Parathyroid adenoma (tissue), 2 donors: Measurements from ENCODE around the gene ARMC2.
A peak's percentile ranks its signal among the peaks of the same experiment; 100 is the strongest.

ENCODE experiments used
- H2AFZ ChIP-seq: fragments of 300-600 bp; sonication (generic); one replicate; pipeline ENCODE4 v1.7.0; 2017; ENCODE audit warnings: antibody characterized with exemption, mild to moderate bottlenecking
- H3K27ac ChIP-seq: fragments of 300-600 bp; sonication (generic); one replicate; pipeline ENCODE4 v1.7.0; 2017
- H3K27me3 ChIP-seq: fragments of 300-600 bp; sonication (generic); one replicate; pipeline ENCODE4 v1.7.0; 2017; ENCODE audit warnings: low read length; ENCODE audit not compliant: control insufficient read depth, insufficient read depth
- H3K36me3 ChIP-seq: fragments of 300-600 bp; sonication (generic); one replicate; pipeline ENCODE4 v1.7.0; 2017; ENCODE audit warnings: low read length; ENCODE audit not compliant: control insufficient read depth, insufficient read depth
- H3K4me1 ChIP-seq: fragments of 300-600 bp; sonication (generic); one replicate; pipeline ENCODE4 v1.7.0; 2017; ENCODE audit warnings: control low read depth
- H3K4me2 ChIP-seq: fragments of 300-600 bp; sonication (generic); one replicate; pipeline ENCODE4 v1.7.0; 2017; ENCODE audit warnings: low read length
- H3K4me3 ChIP-seq: fragments of 300-600 bp; sonication (generic); one replicate; pipeline ENCODE4 v1.7.0; 2017; ENCODE audit warnings: low read depth, low read length
- H3K79me2 ChIP-seq: fragments of 300-600 bp; sonication (generic); one replicate; pipeline ENCODE4 v1.7.0; 2017; ENCODE audit warnings: control low read depth
- H3K9ac ChIP-seq: fragments of 300-600 bp; sonication (generic); one replicate; pipeline ENCODE4 v1.7.0; 2017; ENCODE audit warnings: mild to moderate bottlenecking
- H3K9me3 ChIP-seq: fragments of 300-600 bp; sonication (generic); one replicate; pipeline ENCODE4 v1.7.0; 2017; ENCODE audit warnings: low read length; ENCODE audit not compliant: control insufficient read depth
- CTCF ChIP-seq: fragments of 300-600 bp; sonication (generic); IDR thresholded peaks from one replicate; pipeline ENCODE4 v1.7.0; 2017; ENCODE audit warnings: antibody characterized with exemption, mild to moderate bottlenecking
- donor health status: primary hyperparathyroidism.

The ARMC2 gene, protein sequence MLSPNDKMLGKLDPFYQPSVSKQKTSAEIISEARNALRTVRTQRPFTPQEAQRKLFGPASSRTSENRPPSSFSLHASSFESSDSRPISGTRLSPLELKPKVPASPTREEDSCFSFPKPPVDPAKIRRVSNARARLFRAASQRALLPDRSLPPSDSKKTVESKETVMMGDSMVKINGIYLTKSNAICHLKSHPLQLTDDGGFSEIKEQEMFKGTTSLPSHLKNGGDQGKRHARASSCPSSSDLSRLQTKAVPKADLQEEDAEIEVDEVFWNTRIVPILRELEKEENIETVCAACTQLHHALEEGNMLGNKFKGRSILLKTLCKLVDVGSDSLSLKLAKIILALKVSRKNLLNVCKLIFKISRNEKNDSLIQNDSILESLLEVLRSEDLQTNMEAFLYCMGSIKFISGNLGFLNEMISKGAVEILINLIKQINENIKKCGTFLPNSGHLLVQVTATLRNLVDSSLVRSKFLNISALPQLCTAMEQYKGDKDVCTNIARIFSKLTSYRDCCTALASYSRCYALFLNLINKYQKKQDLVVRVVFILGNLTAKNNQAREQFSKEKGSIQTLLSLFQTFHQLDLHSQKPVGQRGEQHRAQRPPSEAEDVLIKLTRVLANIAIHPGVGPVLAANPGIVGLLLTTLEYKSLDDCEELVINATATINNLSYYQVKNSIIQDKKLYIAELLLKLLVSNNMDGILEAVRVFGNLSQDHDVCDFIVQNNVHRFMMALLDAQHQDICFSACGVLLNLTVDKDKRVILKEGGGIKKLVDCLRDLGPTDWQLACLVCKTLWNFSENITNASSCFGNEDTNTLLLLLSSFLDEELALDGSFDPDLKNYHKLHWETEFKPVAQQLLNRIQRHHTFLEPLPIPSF

GRCh38 chr6:108848116-108848868, at the start of gene ARMC2:
Gene ARMC2 (plus strand): TSS chr6:108848422. CDS start chr6:108854268, 5,846 bp downstream.
- Histone ChIP-seq H3K27ac (peak within 1 kb of the TSS; percentile 43), H3K27me3 (no peaks in the 10 kb centered on the region), H3K4me2 (peak within 1 kb of the TSS; percentile 76), H2AFZ (peak within 1 kb of the TSS; percentile 92), H3K9me3 (no peaks in the 10 kb centered on the region), H3K9ac (no peak within 1 kb of the TSS), H3K4me1 (peaks cover 11% of the 10 kb centered on the region), H3K4me3 (peak within 1 kb of the TSS; percentile 86), H3K79me2 (peaks cover 7% of the 10 kb centered on the region), H3K36me3 (no peaks in the 10 kb centered on the region)
- TF ChIP-seq CTCF, result no peak

DNA sequence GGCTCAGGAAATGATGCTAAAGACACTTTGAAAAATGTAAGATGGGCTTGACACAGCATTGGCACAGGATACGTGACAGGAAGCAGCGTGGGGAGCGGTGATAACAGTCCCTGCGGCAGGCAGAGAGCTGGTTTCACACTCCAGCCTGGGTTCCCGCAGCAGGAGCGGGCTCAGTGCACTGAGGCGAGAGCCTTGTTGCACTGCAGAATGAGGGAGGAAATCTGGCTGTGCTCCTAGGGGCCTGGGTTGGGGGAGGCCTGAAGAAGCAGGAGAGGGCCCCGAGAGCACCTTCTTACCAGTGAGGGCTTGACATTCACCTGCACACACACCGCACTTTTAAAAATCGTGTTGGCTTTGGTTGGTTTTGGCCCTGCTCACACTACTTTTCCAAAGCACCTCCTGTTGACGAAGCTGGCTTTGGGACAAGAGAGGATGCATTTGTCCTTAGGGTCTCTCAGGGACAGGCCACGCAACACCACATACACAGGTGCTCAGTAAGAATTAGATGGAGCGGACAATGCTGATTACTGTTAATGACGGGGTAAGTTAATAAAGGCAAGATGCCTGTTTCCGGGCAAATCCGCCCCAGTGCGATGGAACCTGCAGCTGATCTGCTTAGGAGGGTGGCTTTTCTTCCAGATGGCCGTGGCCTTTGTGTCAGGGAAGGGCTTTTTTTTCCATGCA, 49.4 kb upstream of the ARMC2 start:
- TF ChIP-seq CTCF, result no peak
- no peak overlapping the region for H3K4me3 ChIP-seq
- H3K4me1 ChIP-seq, result peaks cover 7% of the 10 kb centered on the region
- no peaks in the 10 kb centered on the region for H3K36me3 ChIP-seq
- no peaks in the 10 kb centered on the region for H3K79me2 ChIP-seq
- no peak overlapping the region for H3K4me2 ChIP-seq
- H3K9me3 ChIP-seq, result no peaks in the 10 kb centered on the region
- H3K9ac ChIP-seq, result no peak overlapping the region
- H3K27me3 ChIP-seq, result no peaks in the 10 kb centered on the region
- peak overlapping the region; percentile 51 for H2AFZ ChIP-seq
- H3K27ac ChIP-seq, result no peak overlapping the region

GRCh38 chr6:108799354-108799717, 48.9 kb upstream of the ARMC2 start:
- H2AFZ ChIP-seq, result no peak overlapping the region
- TF ChIP-seq CTCF, result no peak
- no peak overlapping the region for H3K27ac ChIP-seq
- H3K4me2 ChIP-seq, result no peak overlapping the region
- H3K36me3 ChIP-seq, result no peaks in the 10 kb centered on the region
- no peak overlapping the region for H3K9ac ChIP-seq
- no peaks in the 10 kb centered on the region for H3K27me3 ChIP-seq
- H3K4me3 ChIP-seq, result no peak overlapping the region
- peaks cover 7% of the 10 kb centered on the region for H3K4me1 ChIP-seq
- no peaks in the 10 kb centered on the region for H3K9me3 ChIP-seq
- H3K79me2 ChIP-seq, result no peaks in the 10 kb centered on the region

DNA sequence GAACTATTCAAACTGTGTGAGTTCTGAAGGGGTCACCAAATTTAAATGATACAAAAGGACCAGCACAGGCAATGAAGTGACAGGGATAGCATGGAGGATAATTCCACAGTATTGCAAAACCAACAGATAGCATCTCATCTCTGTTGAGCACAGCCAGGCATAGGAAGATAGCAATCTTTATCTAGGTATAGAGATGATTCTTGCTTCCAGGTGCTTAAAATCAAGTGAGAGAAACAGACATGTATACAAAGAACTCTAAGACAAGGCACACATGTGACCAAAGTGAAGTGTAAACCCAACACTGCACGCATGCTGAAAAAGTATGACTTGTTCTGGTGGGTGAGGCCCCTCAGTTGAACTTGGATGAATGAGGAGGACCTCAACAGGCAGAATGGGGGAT, 48.4 kb upstream of the ARMC2 start:
- H3K4me2 ChIP-seq, result no peak overlapping the region
- peaks cover 7% of the 10 kb centered on the region for H3K4me1 ChIP-seq
- no peak overlapping the region for H3K4me3 ChIP-seq
- no peaks in the 10 kb centered on the region for H3K27me3 ChIP-seq
- no peak overlapping the region for H2AFZ ChIP-seq
- no peaks in the 10 kb centered on the region for H3K9me3 ChIP-seq
- no peak overlapping the region for H3K9ac ChIP-seq
- H3K79me2 ChIP-seq, result no peaks in the 10 kb centered on the region
- no peak overlapping the region for H3K27ac ChIP-seq
- no peaks in the 10 kb centered on the region for H3K36me3 ChIP-seq
- no peak for TF ChIP-seq CTCF
